HepG2 (cell line): ENCODE measurements around the gene CENPB. TPM values are rescaled to one million over a fixed set of nuclear protein-coding genes. Genes with fewer than 3 reads are reported as not detected.
A peak's percentile ranks its signal among the peaks of the same experiment; 100 is the strongest.

ENCODE experiments used
- ATAC-seq: fragments of 200-7000 bp; cut with Tn5 transposase; 3 replicates; pipeline ENCODE4 v1.9.1; 2020; ENCODE audit warnings: mild to moderate bottlenecking, moderate library complexity
- BruUV-seq: library from RNA; stranded (reverse); fragments of 400-500 nt; replicated peaks from 2 replicates; lab custom pipeline; 2021; lab: Mats Ljungman, UMichigan
- CTCF ChIA-PET: fragments of 300-600 bp; formaldehyde crosslinking; extraction: SDS; loops from one replicate; lab custom pipeline; 2021; ENCODE audit warnings: low total read pairs, inconsistent platforms, low intra/inter-chr PET ratio; lab: Yijun Ruan, JAX
- POLR2A ChIA-PET: fragments of 350-600 bp; sonication (Branson Sonifier 250); formaldehyde crosslinking; loops from one replicate; lab custom pipeline; 2020; ENCODE audit warnings: antibody characterized with exemption, inconsistent platforms; lab: Yijun Ruan, JAX
- DNase-seq: peaks from one replicate; pipeline ENCODE4 v3.0.0-alpha.2; 2015; ENCODE audit warnings: low spot score
- FAIRE-seq: peaks from 3 replicates; lab custom pipeline; 2011; peaks lifted over from hg19 to GRCh38; lab: Jason Lieb, UNC
- H2AFZ ChIP-seq: one replicate; pipeline ENCODE4 v1.6.1; 2011; ENCODE audit warnings: low read length, inconsistent platforms
- H3K27ac ChIP-seq: fragments of 300-600 bp; 3 replicates; pipeline ENCODE4 v1.8.0; 2011; ENCODE audit warnings: mixed run types, mild to moderate bottlenecking, mixed read lengths, low read length, inconsistent platforms; ENCODE audit not compliant: insufficient read depth; ENCODE audit errors: extremely low read length
- H3K27me3 ChIP-seq, 2 experiments: fragments of 200-600 bp in 1 of 2; 2 replicates in 1 of 2; 3 replicates in 1 of 2; pipeline versions ENCODE4 v1.6.0 to v1.8.0; 2011; ENCODE audit warnings: low read length in 2 of 2, mild to moderate bottlenecking in 2 of 2, moderate library complexity in 2 of 2, inconsistent platforms in 1 of 2; ENCODE audit not compliant: insufficient read depth in 2 of 2, control insufficient read depth in 1 of 2
- H3K36me3 ChIP-seq, 2 experiments: fragments of 200-600 bp in 1 of 2; replicated peaks in 1 of 2; 2 replicates in 1 of 2; 3 replicates in 1 of 2; pipeline versions ENCODE4 v1.5.1 to v1.8.0; 2011; ENCODE audit warnings: low read length in 2 of 2, inconsistent platforms in 1 of 2; ENCODE audit not compliant: insufficient read depth in 2 of 2, control insufficient read depth in 1 of 2
- H3K4me1 ChIP-seq: 2 replicates; pipeline ENCODE4 v1.5.1; 2012; ENCODE audit warnings: low read length, inconsistent platforms; ENCODE audit not compliant: insufficient read depth
- H3K4me2 ChIP-seq: 2 replicates; pipeline ENCODE4 v1.6.0; 2011; ENCODE audit warnings: low read depth, low read length, inconsistent platforms
- H3K4me3 ChIP-seq, 3 experiments: fragments of 200-600 bp in 1 of 3; sonication (generic), shearing (Covaris generic) in 1 of 3; replicated peaks in 1 of 3; 2 replicates each; pipeline ENCODE4 v1.5.1; 2011 to 2016; ENCODE audit warnings: low read length in 3 of 3, inconsistent platforms in 2 of 3, low read depth in 2 of 3, mild to moderate bottlenecking in 2 of 3, control low read depth in 1 of 3, mixed read lengths in 1 of 3; ENCODE audit not compliant: insufficient read depth in 1 of 3
- H3K79me2 ChIP-seq: one replicate; pipeline ENCODE4 v1.6.1; 2011; ENCODE audit warnings: low read length, inconsistent platforms; ENCODE audit not compliant: insufficient read depth
- H3K9ac ChIP-seq: 2 replicates; pipeline ENCODE4 v1.6.0; 2011; ENCODE audit warnings: mild to moderate bottlenecking, low read depth, low read length, inconsistent platforms; ENCODE audit not compliant: insufficient read depth
- H3K9me3 ChIP-seq: 2 replicates; pipeline ENCODE4 v1.5.1; 2012; ENCODE audit warnings: mild to moderate bottlenecking, low read length
- H4K20me1 ChIP-seq: 2 replicates; pipeline ENCODE4 v1.6.0; 2011; ENCODE audit warnings: inconsistent platforms, mild to moderate bottlenecking, low read length, moderate library complexity; ENCODE audit not compliant: insufficient read depth
- ARID2 ChIP-seq: sonication (generic); formaldehyde crosslinking; IDR thresholded peaks from 2 replicates; pipeline ENCODE4 v1.8.1; 2022; ENCODE audit warnings: mild to moderate bottlenecking, missing genetic modification reagents, borderline replicate concordance
- FOXK1 ChIP-seq: sonication (generic); formaldehyde crosslinking; IDR thresholded peaks from 2 replicates; pipeline ENCODE4 v1.4.0; 2020; ENCODE audit warnings: low read depth, missing genetic modification reagents, borderline replicate concordance
- SAFB2 ChIP-seq: sonication (generic); formaldehyde crosslinking; IDR thresholded peaks from 2 replicates; pipeline ENCODE4 v1.5.1; 2020; ENCODE audit warnings: missing genetic modification reagents, low read depth, mild to moderate bottlenecking, borderline replicate concordance
- ZSCAN22 ChIP-seq: sonication (generic); formaldehyde crosslinking; IDR thresholded peaks from 2 replicates; pipeline ENCODE4 v1.4.0; 2020; ENCODE audit warnings: mild to moderate bottlenecking, missing genetic modification reagents
- whole genome bisulfite sequencing: methylation state at CpG from one replicate; pipeline ENCODE4 v1.1.6; 2017; ENCODE audit warnings: low lambda C conversion rate; 5-methylcytosine and 5-hydroxymethylcytosine counted together
- in situ Hi-C: cut with HindIII; loops from 2 replicates; pipeline ENCODE4 v1.10.0; 2017; ENCODE audit warnings: low pct_unique_long_range_greater_than_20kb; ENCODE audit not compliant: extremely low pct_ligation_motif_present
- intact Hi-C: fragments of 100-400 bp; cut with micrococcal nuclease; formaldehyde crosslinking; loops from one replicate; pipeline ENCODE4 v1.10.0; 2022; ENCODE audit not compliant: unreplicated experiment
- polyA plus RNA-seq, 8 experiments: library from polyadenylated mRNA; depleted of rRNA in 3 of 8; stranded (reverse) in 7 of 8; unstranded in 1 of 8; fragments of >200 nt; fragmentation: Illumina TruSeq in 4 of 8; extraction: Trizol in 4 of 8; gene quantifications; 2 replicates each; pipeline versions ENCODE4 v1.2.1 to v1.2.3, GENCODE V29; 2011 to 2016; ENCODE audit warnings: low read depth in 4 of 8, missing spikeins in 1 of 8, mixed read lengths in 1 of 8; ENCODE audit not compliant: insufficient read depth in 1 of 8
- total RNA-seq, 5 experiments: library from RNA; depleted of rRNA; stranded (reverse); fragments of >200 nt; fragmentation: Illumina TruSeq; extraction: Trizol; gene quantifications; 2 replicates each; pipeline ENCODE4 v1.2.3, GENCODE V29; 2016; ENCODE audit warnings: low read depth in 1 of 5
- TF ChIP-seq, protein P1 (sequence below): sonication (generic); formaldehyde crosslinking; IDR thresholded peaks from 2 replicates; pipeline ENCODE4 v1.9.0; 2022; ENCODE audit warnings: low read depth, missing genetic modification reagents
- TF ChIP-seq, protein P2 (sequence below): sonication (generic); formaldehyde crosslinking; IDR thresholded peaks from 2 replicates; pipeline ENCODE4 v1.8.0; 2022; ENCODE audit warnings: mild to moderate bottlenecking, missing genetic modification reagents, moderate library complexity
- TF ChIP-seq, protein P3 (sequence below), 2 experiments: IDR thresholded peaks; 2 replicates each; pipeline ENCODE4 v1.6.1; 2011 to 2012; ENCODE audit warnings: low read length in 2 of 2, borderline replicate concordance in 1 of 2, low read depth in 1 of 2, mild to moderate bottlenecking in 1 of 2, moderate library complexity in 1 of 2

Gene CENPB
- total and polyA plus RNA-seq, 2 of the 13 experiments (the other 11 are each of a cell fraction or from before 2014, with no cell fraction given): 10.4 to 54.5 TPM

- ChIA-PET CTCF (interaction anchor here (0.6 to 4.6 kb wide), 8 partner anchors 9 to 298 kb away, joined by 3 to 119 read pairs (median 4); partner anchors contain the start of genes AP5S1 and CDC25B), POLR2A (interaction anchor here (1.5 to 10.4 kb wide), 5 partner anchors 8 to 67 kb away, joined by 4 to 134 read pairs (median 12); partner anchors contain the start of genes ADISSP, AP5S1 and CDC25B)
- intact Hi-C loops (loop anchor here (1.0 to 2.0 kb wide), 3 partner anchors 31 to 68 kb away; partner anchors contain the start of gene MAVS), in situ Hi-C loops (loop anchor here (5.0 kb wide), 1 partner anchor 60 kb away; the partner anchor contains the start of gene MAVS)
- H3K4me2 ChIP-seq: peak overlapping the region; percentile 92
- BruUV-seq: no TSS peak
- ATAC-seq: no peak
- 40% methylated on average over 5 of the region's 5 CpGs for WGBS
- H3K27me3 ChIP-seq: peaks cover 0 to 18% of the 10 kb centered on the region in 2 experiments; a peak in 3 of 5 replicates
- peaks cover 5% of the 10 kb centered on the region; the same call in 1 of the 2 replicates for H4K20me1 ChIP-seq
- no peak overlapping the region for H3K27ac ChIP-seq
- H3K36me3 ChIP-seq: no peaks in the 10 kb centered on the region
- no peak for DNase-seq
- no peak for FAIRE-seq
- H3K4me1 ChIP-seq: peaks cover 73% of the 10 kb centered on the region
- H3K9me3 ChIP-seq: no peaks in the 10 kb centered on the region
- peaks cover 9% of the 10 kb centered on the region for H3K79me2 ChIP-seq
- peak overlapping the region; percentile 55; the same call in 1 of the 2 replicates for H3K9ac ChIP-seq
- H3K4me3 ChIP-seq: peak overlapping the region; percentile 31 to 57 (median 56); a peak in 5 of 6 replicates
- H2AFZ ChIP-seq: peak overlapping the region; percentile 75
- TF ChIP-seq, protein P1, sequence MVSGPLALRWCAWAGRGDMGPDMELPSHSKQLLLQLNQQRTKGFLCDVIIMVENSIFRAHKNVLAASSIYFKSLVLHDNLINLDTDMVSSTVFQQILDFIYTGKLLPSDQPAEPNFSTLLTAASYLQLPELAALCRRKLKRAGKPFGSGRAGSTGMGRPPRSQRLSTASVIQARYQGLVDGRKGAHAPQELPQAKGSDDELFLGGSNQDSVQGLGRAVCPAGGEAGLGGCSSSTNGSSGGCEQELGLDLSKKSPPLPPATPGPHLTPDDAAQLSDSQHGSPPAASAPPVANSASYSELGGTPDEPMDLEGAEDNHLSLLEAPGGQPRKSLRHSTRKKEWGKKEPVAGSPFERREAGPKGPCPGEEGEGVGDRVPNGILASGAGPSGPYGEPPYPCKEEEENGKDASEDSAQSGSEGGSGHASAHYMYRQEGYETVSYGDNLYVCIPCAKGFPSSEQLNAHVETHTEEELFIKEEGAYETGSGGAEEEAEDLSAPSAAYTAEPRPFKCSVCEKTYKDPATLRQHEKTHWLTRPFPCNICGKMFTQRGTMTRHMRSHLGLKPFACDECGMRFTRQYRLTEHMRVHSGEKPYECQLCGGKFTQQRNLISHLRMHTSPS (CRISPR knock-in tag): no peak
- TF ChIP-seq SAFB2 (CRISPR knock-in tag) (no peak), FOXK1 (0 out of 2 replicates have a peak, but pooled peaks have one; percentile 2), ZSCAN22 (CRISPR knock-in tag) (no peak), ARID2 (CRISPR knock-in tag) (0 out of 2 replicates have a peak, but pooled peaks have one; percentile 3)
- TF ChIP-seq, protein P2, sequence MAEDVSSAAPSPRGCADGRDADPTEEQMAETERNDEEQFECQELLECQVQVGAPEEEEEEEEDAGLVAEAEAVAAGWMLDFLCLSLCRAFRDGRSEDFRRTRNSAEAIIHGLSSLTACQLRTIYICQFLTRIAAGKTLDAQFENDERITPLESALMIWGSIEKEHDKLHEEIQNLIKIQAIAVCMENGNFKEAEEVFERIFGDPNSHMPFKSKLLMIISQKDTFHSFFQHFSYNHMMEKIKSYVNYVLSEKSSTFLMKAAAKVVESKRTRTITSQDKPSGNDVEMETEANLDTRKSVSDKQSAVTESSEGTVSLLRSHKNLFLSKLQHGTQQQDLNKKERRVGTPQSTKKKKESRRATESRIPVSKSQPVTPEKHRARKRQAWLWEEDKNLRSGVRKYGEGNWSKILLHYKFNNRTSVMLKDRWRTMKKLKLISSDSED (CRISPR knock-in tag): no peak
- TF ChIP-seq, protein P3, sequence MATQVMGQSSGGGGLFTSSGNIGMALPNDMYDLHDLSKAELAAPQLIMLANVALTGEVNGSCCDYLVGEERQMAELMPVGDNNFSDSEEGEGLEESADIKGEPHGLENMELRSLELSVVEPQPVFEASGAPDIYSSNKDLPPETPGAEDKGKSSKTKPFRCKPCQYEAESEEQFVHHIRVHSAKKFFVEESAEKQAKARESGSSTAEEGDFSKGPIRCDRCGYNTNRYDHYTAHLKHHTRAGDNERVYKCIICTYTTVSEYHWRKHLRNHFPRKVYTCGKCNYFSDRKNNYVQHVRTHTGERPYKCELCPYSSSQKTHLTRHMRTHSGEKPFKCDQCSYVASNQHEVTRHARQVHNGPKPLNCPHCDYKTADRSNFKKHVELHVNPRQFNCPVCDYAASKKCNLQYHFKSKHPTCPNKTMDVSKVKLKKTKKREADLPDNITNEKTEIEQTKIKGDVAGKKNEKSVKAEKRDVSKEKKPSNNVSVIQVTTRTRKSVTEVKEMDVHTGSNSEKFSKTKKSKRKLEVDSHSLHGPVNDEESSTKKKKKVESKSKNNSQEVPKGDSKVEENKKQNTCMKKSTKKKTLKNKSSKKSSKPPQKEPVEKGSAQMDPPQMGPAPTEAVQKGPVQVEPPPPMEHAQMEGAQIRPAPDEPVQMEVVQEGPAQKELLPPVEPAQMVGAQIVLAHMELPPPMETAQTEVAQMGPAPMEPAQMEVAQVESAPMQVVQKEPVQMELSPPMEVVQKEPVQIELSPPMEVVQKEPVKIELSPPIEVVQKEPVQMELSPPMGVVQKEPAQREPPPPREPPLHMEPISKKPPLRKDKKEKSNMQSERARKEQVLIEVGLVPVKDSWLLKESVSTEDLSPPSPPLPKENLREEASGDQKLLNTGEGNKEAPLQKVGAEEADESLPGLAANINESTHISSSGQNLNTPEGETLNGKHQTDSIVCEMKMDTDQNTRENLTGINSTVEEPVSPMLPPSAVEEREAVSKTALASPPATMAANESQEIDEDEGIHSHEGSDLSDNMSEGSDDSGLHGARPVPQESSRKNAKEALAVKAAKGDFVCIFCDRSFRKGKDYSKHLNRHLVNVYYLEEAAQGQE (IDR thresholded peaks at IDR 0.05; ENCODE audit: borderline replicate concordance in 1 of 2, low read depth in 1 of 2, low read length in 2 of 2): peak; percentile 6 to 69; a peak in 3 of 4 replicates
Observed at GRCh38 chr20:3787324-3788014, 929 bp upstream of the CENPB start.
